MCF 10A (cell line): ENCODE measurements around the gene CYP11A1. TPM values are rescaled to one million over a fixed set of nuclear protein-coding genes. Genes with fewer than 3 reads are reported as not detected.

Source experiments
- BruUV-seq: library from RNA; stranded (reverse); fragments of 400-500 nt; replicated peaks from 2 replicates; lab custom pipeline; 2021; lab: Mats Ljungman, UMichigan
- CTCF ChIA-PET: fragments of 300-600 bp; sonication (Branson Sonifier 250); formaldehyde crosslinking; extraction: SDS; loops from one replicate; lab custom pipeline; 2021; ENCODE audit warnings: antibody characterized with exemption, inconsistent platforms; lab: Yijun Ruan, JAX
- POLR2A ChIA-PET: fragments of 300-600, 350-650 bp; sonication (Branson Sonifier 250); formaldehyde crosslinking; extraction: SDS; loops from one replicate; lab custom pipeline; 2020; ENCODE audit warnings: antibody characterized with exemption, inconsistent platforms; lab: Yijun Ruan, JAX
- DNase-seq: peaks from one replicate; pipeline ENCODE4 v3.0.0-alpha.2; 2018; ENCODE audit not compliant: unreplicated experiment
- H3K27ac Mint-ChIP-seq: one replicate; pipeline ENCODE4 v1.8.0; 2022; ENCODE audit warnings: mild to moderate bottlenecking, low read depth, mixed read lengths; ENCODE audit not compliant: unreplicated experiment
- H3K27me3 Mint-ChIP-seq: one replicate; pipeline ENCODE4 v1.8.0; 2022; ENCODE audit warnings: mixed read lengths; ENCODE audit not compliant: insufficient read depth, unreplicated experiment
- H3K36me3 Mint-ChIP-seq: one replicate; pipeline ENCODE4 v1.8.0; 2022; ENCODE audit warnings: mild to moderate bottlenecking, moderate library complexity, mixed read lengths; ENCODE audit not compliant: insufficient read depth, unreplicated experiment
- H3K4me1 Mint-ChIP-seq: one replicate; pipeline ENCODE4 v1.8.0; 2022; ENCODE audit warnings: mixed read lengths; ENCODE audit not compliant: insufficient read depth, unreplicated experiment
- H3K4me3 Mint-ChIP-seq: one replicate; pipeline ENCODE4 v1.8.0; 2022; ENCODE audit warnings: mild to moderate bottlenecking, moderate library complexity, mixed read lengths; ENCODE audit not compliant: unreplicated experiment
- H3K9me3 Mint-ChIP-seq: one replicate; pipeline ENCODE4 v1.8.0; 2022; ENCODE audit warnings: mixed read lengths; ENCODE audit not compliant: unreplicated experiment
- CTCF ChIP-seq: fragments of 200-600 bp; IDR thresholded peaks from one replicate; pipeline ENCODE4 v1.8.0; 2022; ENCODE audit warnings: antibody characterized with exemption, mild to moderate bottlenecking; ENCODE audit not compliant: unreplicated experiment
- intact Hi-C: fragments of 100-400 bp; cut with micrococcal nuclease; formaldehyde crosslinking; loops from 2 replicates; pipeline ENCODE4 v1.14.1; 2022
- total RNA-seq: library from RNA; stranded (reverse); gene quantifications from 2 replicates; pipeline ENCODE4 v1.2.3, GENCODE V29; 2022

The CYP11A1 gene
- total RNA-seq, 1 experiment from 2014 or later, result not detected

GRCh38 chr15:74330861-74331408 lies 36.5 kb downstream of the CYP11A1 start:
- no peak for TF ChIP-seq CTCF
- ChIA-PET CTCF (interaction anchor here (0.6 to 1.2 kb wide), 6 partner anchors 19 to 944 kb away, joined by 3 to 5 read pairs (median 3); no protein-coding TSS in a partner anchor), POLR2A (interaction anchor here (0.6 kb wide), 1 partner anchor 1858 kb away, joined by 4 read pairs; no protein-coding TSS in a partner anchor)

GRCh38 chr15:74328331-74329056 lies 39.0 kb downstream of the CYP11A1 start:
- H3K4me1 Mint-ChIP-seq, result no peaks in the 10 kb centered on the region
- DNase-seq, result no peak
- H3K27me3 Mint-ChIP-seq, result no peaks in the 10 kb centered on the region
- ChIA-PET CTCF (interaction anchor here (0.5 to 1.8 kb wide), 5 partner anchors 7 to 303 kb away, joined by 3 to 10 read pairs (median 3); partner anchors contain the start of gene ISLR2), POLR2A (no interaction called here)
- no TSS peak for BruUV-seq
- TF ChIP-seq CTCF, result no peak
- H3K36me3 Mint-ChIP-seq, result no peaks in the 10 kb centered on the region
- no peak overlapping the region for H3K4me3 Mint-ChIP-seq
- intact Hi-C loops, result no loop called here
- no peak overlapping the region for H3K27ac Mint-ChIP-seq
- H3K9me3 Mint-ChIP-seq, result no peaks in the 10 kb centered on the region

More at GRCh38 chr15:74330861-74331408, 36.5 kb downstream of the CYP11A1 start:
- H3K4me3 Mint-ChIP-seq, result no peak overlapping the region
- intact Hi-C loops, result no loop called here
- no peak overlapping the region for H3K27ac Mint-ChIP-seq
- H3K27me3 Mint-ChIP-seq, result no peaks in the 10 kb centered on the region
- BruUV-seq, result no TSS peak
- no peaks in the 10 kb centered on the region for H3K4me1 Mint-ChIP-seq
- H3K9me3 Mint-ChIP-seq, result no peaks in the 10 kb centered on the region
- DNase-seq, result no peak
- no peaks in the 10 kb centered on the region for H3K36me3 Mint-ChIP-seq

GRCh38 chr15:74327756-74328155 lies 39.7 kb downstream of the CYP11A1 start:
- Mint-ChIP-seq H3K27me3 (no peaks in the 10 kb centered on the region), H3K36me3 (no peaks in the 10 kb centered on the region), H3K27ac (no peak overlapping the region), H3K4me1 (no peaks in the 10 kb centered on the region), H3K9me3 (no peaks in the 10 kb centered on the region), H3K4me3 (no peak overlapping the region)
- no TSS peak for BruUV-seq
- DNase-seq, result no peak
- ChIA-PET CTCF (interaction anchor here (0.6 kb wide), 1 partner anchor 1987 kb away, joined by 3 read pairs; no protein-coding TSS in a partner anchor), POLR2A (no interaction called here)
- no peak for TF ChIP-seq CTCF
- intact Hi-C loops, result no loop called here

GRCh38 chr15:74326746-74327145 lies 40.7 kb downstream of the CYP11A1 start:
- BruUV-seq, result no TSS peak
- Mint-ChIP-seq H3K36me3 (no peaks in the 10 kb centered on the region), H3K4me1 (no peaks in the 10 kb centered on the region), H3K27ac (no peak overlapping the region), H3K9me3 (no peaks in the 10 kb centered on the region), H3K27me3 (no peaks in the 10 kb centered on the region), H3K4me3 (no peak overlapping the region)
- no peak for TF ChIP-seq CTCF
- DNase-seq, result no peak
- CTCF ChIA-PET, result interaction anchor here (0.9 kb wide), 1 partner anchor 9 kb away, joined by 3 read pairs; no protein-coding TSS in a partner anchor
- POLR2A ChIA-PET, result no interaction called here
- intact Hi-C loops, result no loop called here
